ENCODE results near the gene KCNC1. TPM values are rescaled to one million over a fixed set of nuclear protein-coding genes. Genes with fewer than 3 reads are reported as not detected.

KCNC1 gene
- polyA plus RNA-seq, 1 donor from 2014 or later: 8.9 TPM

DNA sequence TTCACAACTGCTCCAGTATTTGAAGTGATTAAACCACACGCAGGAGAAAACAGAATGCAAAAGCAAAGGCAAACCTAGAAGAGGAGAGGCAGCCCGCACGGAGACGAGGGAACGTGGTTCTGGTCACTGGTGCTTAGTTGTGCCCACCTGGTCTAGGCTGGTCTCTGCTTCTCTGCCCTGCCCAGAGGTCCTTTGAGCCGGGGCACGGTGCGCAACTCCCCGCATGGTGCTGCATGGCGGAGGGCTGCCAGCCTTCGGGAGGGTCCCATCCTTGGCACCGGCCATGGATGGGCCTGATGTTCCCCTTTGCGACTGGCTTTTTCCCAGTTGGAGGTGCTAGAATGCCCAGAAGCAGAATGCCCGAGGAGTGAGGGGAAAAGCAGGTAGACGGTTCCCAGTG lies 46.1 kb downstream of the KCNC1 start:
- Histone ChIP-seq H3K79me2 (replicated peaks; ENCODE audit: insufficient read depth, low read length) (no peaks in the 10 kb centered on the region), H3F3A (ENCODE audit: insufficient read depth, low read length, poor library complexity, severe bottlenecking) (no peaks in the 10 kb centered on the region), H3K9ac (ENCODE audit: low read length) (no peak overlapping the region), H3K27ac (ENCODE audit: low read length) (no peak overlapping the region), H4K20me1 (ENCODE audit: insufficient read depth) (no peaks in the 10 kb centered on the region), H3K36me3 (ENCODE audit: insufficient read depth, low read length) (no peaks in the 10 kb centered on the region), H3K27me3 (ENCODE audit: insufficient read depth, low read depth, low read length) (no peaks in the 10 kb centered on the region), H3K4me3 (ENCODE audit: low read length) (no peak overlapping the region), H3K9me2 (ENCODE audit: insufficient read depth, low read length) (no peaks in the 10 kb centered on the region), H2AFZ (ENCODE audit: low read depth, low read length) (no peak overlapping the region), H3K9me3 (ENCODE audit: low read length) (no peaks in the 10 kb centered on the region), H3K4me2 (ENCODE audit: low read length) (no peak overlapping the region)
- TF ChIP-seq TAF1 (IDR thresholded peaks at IDR 0.05; ENCODE audit: low read depth): no peak
- TF ChIP-seq EZH2 (IDR thresholded peaks at IDR 0.05; ENCODE audit: borderline replicate concordance, insufficient read depth, low read length, poor library complexity, severe bottlenecking): no peak
- TF ChIP-seq MXI1 (conservative IDR thresholded peaks at IDR 0.05; ENCODE audit: poor library complexity, severe bottlenecking): no peak
- TF ChIP-seq EP300 (conservative IDR thresholded peaks at IDR 0.05; ENCODE audit: poor library complexity, severe bottlenecking): no peak
- TF ChIP-seq, protein P1, sequence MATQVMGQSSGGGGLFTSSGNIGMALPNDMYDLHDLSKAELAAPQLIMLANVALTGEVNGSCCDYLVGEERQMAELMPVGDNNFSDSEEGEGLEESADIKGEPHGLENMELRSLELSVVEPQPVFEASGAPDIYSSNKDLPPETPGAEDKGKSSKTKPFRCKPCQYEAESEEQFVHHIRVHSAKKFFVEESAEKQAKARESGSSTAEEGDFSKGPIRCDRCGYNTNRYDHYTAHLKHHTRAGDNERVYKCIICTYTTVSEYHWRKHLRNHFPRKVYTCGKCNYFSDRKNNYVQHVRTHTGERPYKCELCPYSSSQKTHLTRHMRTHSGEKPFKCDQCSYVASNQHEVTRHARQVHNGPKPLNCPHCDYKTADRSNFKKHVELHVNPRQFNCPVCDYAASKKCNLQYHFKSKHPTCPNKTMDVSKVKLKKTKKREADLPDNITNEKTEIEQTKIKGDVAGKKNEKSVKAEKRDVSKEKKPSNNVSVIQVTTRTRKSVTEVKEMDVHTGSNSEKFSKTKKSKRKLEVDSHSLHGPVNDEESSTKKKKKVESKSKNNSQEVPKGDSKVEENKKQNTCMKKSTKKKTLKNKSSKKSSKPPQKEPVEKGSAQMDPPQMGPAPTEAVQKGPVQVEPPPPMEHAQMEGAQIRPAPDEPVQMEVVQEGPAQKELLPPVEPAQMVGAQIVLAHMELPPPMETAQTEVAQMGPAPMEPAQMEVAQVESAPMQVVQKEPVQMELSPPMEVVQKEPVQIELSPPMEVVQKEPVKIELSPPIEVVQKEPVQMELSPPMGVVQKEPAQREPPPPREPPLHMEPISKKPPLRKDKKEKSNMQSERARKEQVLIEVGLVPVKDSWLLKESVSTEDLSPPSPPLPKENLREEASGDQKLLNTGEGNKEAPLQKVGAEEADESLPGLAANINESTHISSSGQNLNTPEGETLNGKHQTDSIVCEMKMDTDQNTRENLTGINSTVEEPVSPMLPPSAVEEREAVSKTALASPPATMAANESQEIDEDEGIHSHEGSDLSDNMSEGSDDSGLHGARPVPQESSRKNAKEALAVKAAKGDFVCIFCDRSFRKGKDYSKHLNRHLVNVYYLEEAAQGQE (IDR thresholded peaks at IDR 0.05; ENCODE audit: borderline replicate concordance): no peak
- no peak for TF ChIP-seq POLR2AphosphoS5 (IDR thresholded peaks at IDR 0.05)
- no peak for TF ChIP-seq RAD21 (conservative IDR thresholded peaks at IDR 0.05)
- TF ChIP-seq, protein P2, sequence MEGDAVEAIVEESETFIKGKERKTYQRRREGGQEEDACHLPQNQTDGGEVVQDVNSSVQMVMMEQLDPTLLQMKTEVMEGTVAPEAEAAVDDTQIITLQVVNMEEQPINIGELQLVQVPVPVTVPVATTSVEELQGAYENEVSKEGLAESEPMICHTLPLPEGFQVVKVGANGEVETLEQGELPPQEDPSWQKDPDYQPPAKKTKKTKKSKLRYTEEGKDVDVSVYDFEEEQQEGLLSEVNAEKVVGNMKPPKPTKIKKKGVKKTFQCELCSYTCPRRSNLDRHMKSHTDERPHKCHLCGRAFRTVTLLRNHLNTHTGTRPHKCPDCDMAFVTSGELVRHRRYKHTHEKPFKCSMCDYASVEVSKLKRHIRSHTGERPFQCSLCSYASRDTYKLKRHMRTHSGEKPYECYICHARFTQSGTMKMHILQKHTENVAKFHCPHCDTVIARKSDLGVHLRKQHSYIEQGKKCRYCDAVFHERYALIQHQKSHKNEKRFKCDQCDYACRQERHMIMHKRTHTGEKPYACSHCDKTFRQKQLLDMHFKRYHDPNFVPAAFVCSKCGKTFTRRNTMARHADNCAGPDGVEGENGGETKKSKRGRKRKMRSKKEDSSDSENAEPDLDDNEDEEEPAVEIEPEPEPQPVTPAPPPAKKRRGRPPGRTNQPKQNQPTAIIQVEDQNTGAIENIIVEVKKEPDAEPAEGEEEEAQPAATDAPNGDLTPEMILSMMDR (IDR thresholded peaks at IDR 0.05; ENCODE audit: poor library complexity, severe bottlenecking): no peak
- TF ChIP-seq SMC3 (conservative IDR thresholded peaks at IDR 0.05; ENCODE audit: poor library complexity): no peak

DNA sequence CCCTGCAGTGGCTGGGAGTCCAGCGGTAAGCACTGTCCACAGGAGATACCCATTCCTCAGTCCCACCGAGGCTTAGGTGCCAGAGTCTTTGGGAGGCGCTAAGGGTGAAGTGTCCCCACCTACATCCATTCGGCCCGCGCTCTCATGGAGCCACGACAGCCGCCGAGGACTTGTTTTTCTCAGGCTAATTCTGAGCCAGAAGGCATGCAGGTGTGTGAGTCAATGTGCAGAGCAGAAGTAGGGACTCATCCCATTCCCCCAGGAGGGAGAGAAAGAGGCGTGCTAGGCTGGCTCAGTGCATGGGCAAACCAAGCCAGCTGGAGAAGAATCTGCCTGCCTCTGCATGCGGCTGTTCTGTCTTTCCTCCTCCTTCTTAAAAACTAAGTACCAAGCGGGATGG lies 46.6 kb downstream of the KCNC1 start:
- H3K27me3 ChIP-seq (ENCODE audit: insufficient read depth, low read depth, low read length): no peaks in the 10 kb centered on the region
- H3K36me3 ChIP-seq (ENCODE audit: insufficient read depth, low read length): no peaks in the 10 kb centered on the region
- no peak overlapping the region for H2AFZ ChIP-seq (ENCODE audit: low read depth, low read length)
- no peak overlapping the region for H3K4me2 ChIP-seq (ENCODE audit: low read length)
- H3K4me3 ChIP-seq (ENCODE audit: low read length): no peak overlapping the region
- H3K9me3 ChIP-seq (ENCODE audit: low read length): no peaks in the 10 kb centered on the region
- no peak overlapping the region for H3K27ac ChIP-seq (ENCODE audit: low read length)
- H3K9me2 ChIP-seq (ENCODE audit: insufficient read depth, low read length): no peaks in the 10 kb centered on the region
- H4K20me1 ChIP-seq (ENCODE audit: insufficient read depth): no peaks in the 10 kb centered on the region
- H3F3A ChIP-seq (ENCODE audit: insufficient read depth, low read length, poor library complexity, severe bottlenecking): no peaks in the 10 kb centered on the region
- no peak for TF ChIP-seq MXI1 (conservative IDR thresholded peaks at IDR 0.05; ENCODE audit: poor library complexity, severe bottlenecking)
- TF ChIP-seq SMC3 (conservative IDR thresholded peaks at IDR 0.05; ENCODE audit: poor library complexity): no peak
- TF ChIP-seq, protein P1 (IDR thresholded peaks at IDR 0.05; ENCODE audit: borderline replicate concordance): no peak
- no peak for TF ChIP-seq POLR2AphosphoS5 (IDR thresholded peaks at IDR 0.05)
- TF ChIP-seq RAD21 (conservative IDR thresholded peaks at IDR 0.05): no peak
- TF ChIP-seq EP300 (conservative IDR thresholded peaks at IDR 0.05; ENCODE audit: poor library complexity, severe bottlenecking): no peak
- no peak for TF ChIP-seq TAF1 (IDR thresholded peaks at IDR 0.05; ENCODE audit: low read depth)
- TF ChIP-seq, protein P2 (IDR thresholded peaks at IDR 0.05; ENCODE audit: poor library complexity, severe bottlenecking): no peak
- TF ChIP-seq EZH2 (IDR thresholded peaks at IDR 0.05; ENCODE audit: borderline replicate concordance, insufficient read depth, low read length, poor library complexity, severe bottlenecking): no peak
- H3K79me2 ChIP-seq (replicated peaks; ENCODE audit: insufficient read depth, low read length): no peaks in the 10 kb centered on the region
- H3K9ac ChIP-seq (ENCODE audit: low read length): no peak overlapping the region
